HG03135 (cell line): ENCODE data around the gene CYP11A1.

ENCODE experiments used
- ATAC-seq: cut with Tn5 transposase; IDR thresholded peaks from one replicate; pipeline ENCODE4 v1.9.1; 2021; ENCODE audit warnings: mild to moderate bottlenecking, moderate library complexity; ENCODE audit not compliant: unreplicated experiment

The CYP11A1 gene

GRCh38 chr15:74350295-74351275 lies 16.9 kb downstream of the CYP11A1 start:
- ATAC-seq: no peak

GRCh38 chr15:74349241-74349778 lies 18.1 kb downstream of the CYP11A1 start:
- no peak for ATAC-seq

- ATAC-seq: no peak
Observed at GRCh38 chr15:74347757-74348250, 19.6 kb downstream of the CYP11A1 start.

- ATAC-seq: no peak
Observed at GRCh38 chr15:74345051-74345450, 22.4 kb downstream of the CYP11A1 start.

GRCh38 chr15:74343797-74344127 lies 23.7 kb downstream of the CYP11A1 start:
- ATAC-seq: no peak

GRCh38 chr15:74343127-74343796 lies 24.2 kb downstream of the CYP11A1 start:
- ATAC-seq: no peak

- ATAC-seq: no peak
Observed at GRCh38 chr15:74340150-74340549, 27.3 kb downstream of the CYP11A1 start.

- no peak for ATAC-seq
Observed at GRCh38 chr15:74339371-74339770, 28.1 kb downstream of the CYP11A1 start.

GRCh38 chr15:74338676-74339075 lies 28.8 kb downstream of the CYP11A1 start:
- ATAC-seq: no peak

GRCh38 chr15:74337607-74338211 lies 29.7 kb downstream of the CYP11A1 start:
- no peak for ATAC-seq

GRCh38 chr15:74337146-74337545 lies 30.3 kb downstream of the CYP11A1 start:
- ATAC-seq: no peak

GRCh38 chr15:74336061-74337005 lies 31.1 kb downstream of the CYP11A1 start:
- ATAC-seq: no peak

GRCh38 chr15:74335396-74335795 lies 32.0 kb downstream of the CYP11A1 start:
- no peak for ATAC-seq

- ATAC-seq: no peak
Observed at GRCh38 chr15:74334127-74334526, 33.3 kb downstream of the CYP11A1 start.

GRCh38 chr15:74333662-74334061 lies 33.8 kb downstream of the CYP11A1 start:
- no peak for ATAC-seq

- no peak for ATAC-seq
Observed at GRCh38 chr15:74333093-74333492, 34.4 kb downstream of the CYP11A1 start.

- ATAC-seq: no peak
Observed at GRCh38 chr15:74332611-74333010, 34.8 kb downstream of the CYP11A1 start.

GRCh38 chr15:74332011-74332410 lies 35.4 kb downstream of the CYP11A1 start:
- ATAC-seq: no peak

- no peak for ATAC-seq
Observed at GRCh38 chr15:74330861-74331408, 36.5 kb downstream of the CYP11A1 start.
